Nephron progenitor cell (in vitro differentiated cells): ENCODE measurements around the gene FLRT2.

Experiments used
- DNase-seq: peaks from one replicate; pipeline ENCODE4 v3.0.0; 2021
- H3K27ac Mint-ChIP-seq: 2 replicates; pipeline ENCODE4 v1.8.0; 2021; ENCODE audit warnings: mild to moderate bottlenecking, moderate library complexity, mixed read lengths
- H3K27me3 Mint-ChIP-seq: 2 replicates; pipeline ENCODE4 v1.8.0; 2021; ENCODE audit warnings: mild to moderate bottlenecking, low read depth, mixed read lengths; ENCODE audit not compliant: poor library complexity
- H3K36me3 Mint-ChIP-seq: 2 replicates; pipeline ENCODE4 v1.8.0; 2021; ENCODE audit warnings: low read depth, mixed read lengths
- H3K4me1 Mint-ChIP-seq: 2 replicates; pipeline ENCODE4 v1.8.0; 2021; ENCODE audit warnings: mixed read lengths
- H3K4me3 Mint-ChIP-seq: 2 replicates; pipeline ENCODE4 v1.8.0; 2021; ENCODE audit warnings: mild to moderate bottlenecking, moderate library complexity, mixed read lengths
- H3K9me3 Mint-ChIP-seq: 2 replicates; pipeline ENCODE4 v1.8.0; 2021; ENCODE audit warnings: mild to moderate bottlenecking, moderate library complexity, mixed read lengths
- CTCF ChIP-seq: fragments of 200-600 bp; sonication (generic); IDR thresholded peaks from 2 replicates; pipeline ENCODE4 v1.5.0; 2021; ENCODE audit warnings: antibody characterized with exemption

Gene FLRT2

GRCh38 chr14:85604021-85604420 is 74.1 kb downstream of the FLRT2 start:
- Mint-ChIP-seq H3K9me3 (no peaks in the 10 kb centered on the region), H3K27me3 (no peaks in the 10 kb centered on the region), H3K4me3 (no peak overlapping the region), H3K36me3 (peaks cover 18% of the 10 kb centered on the region), H3K27ac (peak overlapping the region; percentile 63), H3K4me1 (peaks cover 48% of the 10 kb centered on the region)
- no peak for TF ChIP-seq CTCF
- DNase-seq: no peak

DNA sequence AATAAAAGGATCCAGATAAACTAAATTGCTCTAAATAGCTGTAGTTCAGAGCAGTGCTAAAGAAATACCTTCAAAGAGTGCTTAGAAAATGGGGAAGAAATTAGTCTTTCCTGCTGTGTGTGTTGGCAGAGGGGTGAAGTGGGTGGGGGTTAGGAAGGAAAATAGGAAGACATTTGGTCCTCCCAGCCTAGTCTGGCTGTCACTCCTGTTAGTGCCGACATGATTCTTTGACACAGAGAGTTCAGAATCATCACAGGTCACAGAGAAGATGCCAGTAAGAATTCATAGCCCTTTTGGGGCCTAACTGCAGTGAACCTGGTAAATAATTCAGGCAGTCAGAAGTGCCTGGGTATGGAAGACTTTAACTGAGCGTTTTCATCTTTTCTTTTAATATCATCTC is 74.8 kb downstream of the FLRT2 start:
- Mint-ChIP-seq H3K27me3 (no peaks in the 10 kb centered on the region), H3K4me3 (peak overlapping the region; percentile 0), H3K9me3 (no peaks in the 10 kb centered on the region), H3K27ac (peak overlapping the region; percentile 63), H3K4me1 (peaks cover 43% of the 10 kb centered on the region), H3K36me3 (peaks cover 21% of the 10 kb centered on the region)
- no peak for TF ChIP-seq CTCF
- no peak for DNase-seq

GRCh38 chr14:85607651-85608081 is 77.7 kb downstream of the FLRT2 start:
- H3K27me3 Mint-ChIP-seq: peaks cover 2% of the 10 kb centered on the region
- no peak overlapping the region for H3K4me3 Mint-ChIP-seq
- peaks cover 23% of the 10 kb centered on the region for H3K4me1 Mint-ChIP-seq
- H3K36me3 Mint-ChIP-seq: peaks cover 15% of the 10 kb centered on the region
- no peak overlapping the region for H3K27ac Mint-ChIP-seq
- no peak for DNase-seq
- H3K9me3 Mint-ChIP-seq: no peaks in the 10 kb centered on the region
- TF ChIP-seq CTCF: no peak

DNA sequence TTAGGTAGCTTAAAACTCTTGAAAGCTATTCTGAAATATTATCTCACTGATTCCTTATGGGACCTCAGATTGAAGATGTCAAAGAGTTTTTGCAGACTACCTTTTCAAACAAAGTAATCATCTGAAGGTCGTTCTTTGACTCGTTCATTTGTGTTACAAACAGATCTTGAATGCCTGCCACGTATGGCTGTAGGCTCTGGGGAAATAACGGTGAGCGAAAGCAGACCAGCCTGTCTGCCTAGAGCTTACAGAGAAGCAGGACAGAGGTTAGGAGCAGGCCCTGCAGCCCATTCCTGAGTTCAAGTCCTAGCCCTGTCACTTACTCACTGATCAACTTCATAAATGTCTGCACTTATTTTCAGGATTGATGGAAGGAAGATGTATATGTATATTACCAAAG is 83.6 kb downstream of the FLRT2 start:
- Mint-ChIP-seq H3K27me3 (peaks cover 2% of the 10 kb centered on the region), H3K27ac (no peak overlapping the region), H3K4me1 (peaks cover 32% of the 10 kb centered on the region), H3K4me3 (no peak overlapping the region), H3K36me3 (peaks cover 8% of the 10 kb centered on the region), H3K9me3 (no peaks in the 10 kb centered on the region)
- TF ChIP-seq CTCF: no peak
- no peak for DNase-seq

- no peak for DNase-seq
- Mint-ChIP-seq H3K27ac (no peak overlapping the region), H3K9me3 (no peaks in the 10 kb centered on the region), H3K4me3 (no peak overlapping the region), H3K4me1 (peaks cover 32% of the 10 kb centered on the region), H3K27me3 (peaks cover 2% of the 10 kb centered on the region), H3K36me3 (peaks cover 16% of the 10 kb centered on the region)
- no peak for TF ChIP-seq CTCF
These were observed 86.5 kb downstream of the FLRT2 start for GRCh38 chr14:85616386-85616885.

GRCh38 chr14:85616886-85617285 is 86.9 kb downstream of the FLRT2 start:
- Mint-ChIP-seq H3K36me3 (peaks cover 21% of the 10 kb centered on the region), H3K4me3 (no peak overlapping the region), H3K9me3 (no peaks in the 10 kb centered on the region), H3K4me1 (peaks cover 32% of the 10 kb centered on the region), H3K27me3 (peaks cover under 1% of the 10 kb centered on the region), H3K27ac (no peak overlapping the region)
- TF ChIP-seq CTCF: no peak
- no peak for DNase-seq
